Measurements from ENCODE around the gene ELMOD3.

ELMOD3 gene

GRCh38 chr2:85420536-85421259, 66.1 kb downstream of the ELMOD3 start:
- peak overlapping the region; percentile 99 for H3K27ac ChIP-seq
- peak; percentile 97 for TF ChIP-seq CTCF (conservative IDR thresholded peaks at IDR 0.05)

GRCh38 chr2:85421260-85422071, 66.9 kb downstream of the ELMOD3 start:
- H3K27ac ChIP-seq: peak overlapping the region; percentile 99
- TF ChIP-seq CTCF (conservative IDR thresholded peaks at IDR 0.05): no peak

- peak overlapping the region; percentile 99 for H3K27ac ChIP-seq
- TF ChIP-seq CTCF (conservative IDR thresholded peaks at IDR 0.05): no peak
Observed at GRCh38 chr2:85422072-85422457, 67.5 kb downstream of the ELMOD3 start.

GRCh38 chr2:85423525-85423924, 69.0 kb downstream of the ELMOD3 start:
- peak overlapping the region; percentile 99 for H3K27ac ChIP-seq
- TF ChIP-seq CTCF (conservative IDR thresholded peaks at IDR 0.05): no peak

DNA sequence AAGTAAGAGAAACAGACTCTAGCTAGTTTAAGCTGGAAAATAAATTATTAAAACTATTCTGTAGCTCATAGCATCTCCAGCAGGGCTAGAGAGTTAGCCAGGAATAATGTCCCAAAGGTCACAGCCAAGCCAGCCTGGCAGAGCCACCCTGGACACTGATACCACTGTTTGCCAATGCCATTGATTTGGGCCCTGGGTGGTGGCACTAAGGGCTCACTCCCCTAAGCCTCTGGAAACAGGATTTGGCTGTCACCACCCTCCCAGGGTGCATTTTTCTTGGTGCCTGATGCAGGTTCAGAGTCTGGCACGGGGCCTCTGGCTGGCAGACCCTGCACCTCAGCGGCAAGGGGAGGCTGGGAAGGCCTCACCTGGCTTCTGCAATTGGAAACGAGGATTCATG, 71.0 kb downstream of the ELMOD3 start:
- H3K27ac ChIP-seq: no peak overlapping the region
- TF ChIP-seq CTCF (conservative IDR thresholded peaks at IDR 0.05): no peak

GRCh38 chr2:85427300-85427835, 72.8 kb downstream of the ELMOD3 start:
- no peak for TF ChIP-seq CTCF (conservative IDR thresholded peaks at IDR 0.05)
- H3K27ac ChIP-seq: no peak overlapping the region

DNA sequence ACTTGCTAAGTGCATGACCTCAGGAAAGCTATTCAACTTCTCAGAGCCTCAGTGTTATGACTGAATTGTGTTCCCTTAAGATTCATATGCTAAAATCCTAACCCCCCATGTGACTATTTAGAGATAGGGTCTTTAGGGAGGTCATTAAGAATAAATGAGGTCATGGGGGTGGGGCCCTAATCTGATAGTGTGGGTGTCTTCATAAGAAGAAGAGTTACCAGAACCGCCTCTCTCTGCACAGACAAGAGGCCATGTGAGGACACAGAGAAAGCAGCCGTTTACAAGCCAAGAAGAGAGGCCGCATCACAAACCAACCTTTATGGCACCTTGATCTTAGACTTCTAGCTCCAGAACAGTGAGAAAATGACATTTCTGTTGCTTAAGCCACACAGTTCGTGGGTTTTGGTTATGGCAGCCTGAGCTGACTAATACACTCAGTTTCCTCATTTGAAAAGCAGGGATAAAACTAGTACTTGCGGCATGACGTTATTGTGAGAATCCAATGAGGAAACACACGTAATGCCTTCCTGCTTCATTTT, 73.8 kb downstream of the ELMOD3 start:
- no peak for TF ChIP-seq CTCF (conservative IDR thresholded peaks at IDR 0.05)
- H3K27ac ChIP-seq: no peak overlapping the region
